Retina (tissue), 1 donor: ENCODE results near the gene DNAJC1.

ENCODE experiments used
- DNase-seq: peaks from one replicate; pipeline ENCODE4 v3.0.0-alpha.2; 2016

DNAJC1 gene

DNA sequence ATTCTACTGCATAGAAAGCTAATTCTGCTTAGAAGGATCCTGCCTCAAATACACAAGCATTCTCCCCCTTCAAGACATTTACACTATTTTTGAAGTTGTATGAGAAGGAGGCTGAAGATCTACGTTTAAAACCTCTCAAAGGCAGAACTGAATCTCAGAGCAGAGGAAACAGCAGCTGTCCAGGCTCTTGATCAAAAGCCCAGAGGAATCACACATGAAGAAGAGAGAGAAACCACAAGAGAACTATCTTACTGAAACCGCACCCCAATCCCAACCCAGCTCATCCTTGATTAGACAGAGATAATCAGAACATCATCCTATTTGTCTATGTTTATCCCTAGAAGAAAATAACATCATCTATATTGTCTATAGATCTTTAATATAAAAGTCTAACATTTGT is 2.2 kb upstream of the DNAJC1 start:
- DNase-seq: no peak

- DNase-seq: no peak
Measured at GRCh38 chr10:22003964-22004281, 393 bp upstream of the DNAJC1 start.

GRCh38 chr10:22002591-22003176 is 846 bp downstream of the DNAJC1 start:
- no peak for DNase-seq

DNA sequence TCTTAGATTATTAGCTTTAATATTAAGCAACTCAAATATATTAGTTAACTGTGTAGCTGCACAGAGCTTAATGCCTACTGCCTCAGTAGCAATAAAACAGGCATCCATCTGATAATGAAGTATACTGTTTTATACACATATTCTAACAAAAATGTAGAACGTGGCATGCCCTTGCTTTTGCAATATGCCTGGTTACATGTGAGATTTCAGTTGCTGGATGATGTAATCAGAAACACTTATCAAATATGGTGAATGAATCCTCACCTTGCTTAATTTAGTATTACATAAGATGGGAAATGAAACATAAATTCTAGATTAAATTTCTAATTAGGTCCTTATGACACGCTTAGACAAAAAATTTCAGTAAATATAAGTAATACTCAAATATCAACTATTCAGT is 8.0 kb downstream of the DNAJC1 start:
- DNase-seq: no peak

DNA sequence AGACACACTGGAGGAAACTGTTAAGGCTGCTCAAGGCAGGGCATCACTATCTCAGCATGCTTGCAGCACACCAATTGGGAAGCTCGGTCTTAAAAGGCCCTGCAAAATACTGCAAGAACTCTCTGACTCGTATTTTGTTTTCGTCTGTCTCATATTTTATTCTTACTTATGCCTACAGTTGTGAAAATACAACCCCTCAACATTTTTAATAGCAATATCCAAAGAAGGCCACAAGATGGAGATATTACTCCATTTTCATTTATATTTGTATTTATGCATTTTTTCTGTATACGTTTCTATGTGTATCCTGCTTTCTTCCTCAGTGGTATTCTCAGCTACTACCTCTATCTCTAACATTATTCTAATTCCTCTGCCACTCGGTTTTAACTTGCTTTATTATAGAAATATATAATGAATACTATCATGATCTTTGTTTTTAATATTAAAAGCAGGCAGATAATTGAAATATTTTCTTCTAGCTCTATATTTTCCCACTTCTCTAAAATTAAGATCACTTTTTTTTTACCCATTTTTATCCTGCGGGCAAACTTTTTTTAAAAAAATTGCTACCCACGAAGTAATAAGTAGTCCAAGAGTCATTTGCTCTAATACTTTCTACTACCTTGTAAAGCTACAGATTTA is 10.0 kb downstream of the DNAJC1 start:
- DNase-seq: no peak

- DNase-seq: no peak
Measured at GRCh38 chr10:21991785-21992184, 11.7 kb downstream of the DNAJC1 start.

- DNase-seq: no peak
Measured at GRCh38 chr10:21990449-21990848, 13.1 kb downstream of the DNAJC1 start.

DNA sequence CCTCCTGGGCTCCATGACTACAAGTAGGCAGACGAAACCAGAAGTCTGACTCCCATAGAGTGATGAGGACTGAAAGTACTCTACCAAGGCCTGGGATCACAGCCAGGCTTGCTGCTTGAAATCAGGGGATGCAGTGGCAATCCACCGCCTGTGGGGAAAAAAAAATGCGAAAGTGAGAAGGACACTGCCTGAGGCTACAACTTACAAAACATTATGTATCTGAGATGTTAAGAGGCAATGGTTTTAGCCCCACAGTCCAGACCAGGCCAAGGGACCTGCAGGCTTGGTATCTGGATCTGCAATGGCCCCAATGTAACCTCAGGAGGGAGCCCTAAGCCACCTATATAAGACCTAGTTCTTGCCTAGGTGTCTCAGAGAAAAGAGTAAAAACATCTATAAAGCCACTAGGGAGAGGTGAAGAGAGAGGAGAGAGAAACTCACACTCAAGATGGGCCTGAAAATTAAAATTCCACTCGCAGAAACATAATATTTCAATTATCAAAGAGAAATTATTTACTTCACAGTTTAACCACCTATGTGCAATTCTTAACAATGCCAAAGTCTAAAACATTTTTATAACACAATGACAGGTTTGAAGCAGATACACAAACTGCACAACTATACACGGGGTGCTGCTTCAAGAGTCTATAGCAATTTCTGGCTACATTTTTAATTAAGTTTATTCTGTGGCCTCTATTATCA is 13.9 kb downstream of the DNAJC1 start:
- DNase-seq: peak; percentile 38

- DNase-seq: no peak
Measured at GRCh38 chr10:21985541-21985940, 18.0 kb downstream of the DNAJC1 start.

DNA sequence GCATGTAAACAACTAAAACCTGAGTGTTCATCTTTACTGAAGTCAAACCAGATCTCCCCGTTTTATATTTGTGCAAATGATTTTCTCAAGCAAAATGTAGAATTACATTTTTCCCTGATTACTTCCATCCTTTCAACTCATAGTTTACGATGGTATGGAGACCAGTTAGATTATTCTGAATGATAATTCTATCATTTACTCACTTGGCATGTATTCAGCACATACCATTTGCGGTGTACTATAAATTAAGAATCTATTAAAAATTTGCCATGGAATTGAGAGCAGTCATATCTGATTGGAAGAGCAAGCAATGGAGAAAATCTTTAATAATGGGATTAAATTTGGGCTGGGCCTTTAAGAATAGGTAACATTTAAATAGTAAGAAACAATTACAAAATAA is 22.4 kb downstream of the DNAJC1 start:
- DNase-seq: no peak

DNA sequence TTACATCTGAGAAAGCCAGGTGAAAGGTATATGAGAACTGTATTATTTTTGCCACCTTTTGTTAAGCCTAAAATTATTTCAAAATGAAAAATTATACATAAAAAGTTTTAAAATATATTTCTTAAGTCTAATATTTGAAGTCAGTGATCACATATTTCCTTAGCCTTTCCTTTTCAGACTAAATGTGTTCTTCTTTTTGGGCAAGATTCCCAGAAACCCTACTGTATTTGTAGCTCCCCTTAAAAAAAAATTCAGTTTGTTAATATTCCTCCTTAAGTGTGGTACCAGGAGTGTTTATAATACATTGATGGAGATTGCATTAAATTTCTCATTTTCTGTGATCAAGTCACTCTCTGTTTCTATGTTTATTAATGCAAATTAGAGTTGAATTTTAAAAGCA is 22.8 kb downstream of the DNAJC1 start:
- no peak for DNase-seq

DNA sequence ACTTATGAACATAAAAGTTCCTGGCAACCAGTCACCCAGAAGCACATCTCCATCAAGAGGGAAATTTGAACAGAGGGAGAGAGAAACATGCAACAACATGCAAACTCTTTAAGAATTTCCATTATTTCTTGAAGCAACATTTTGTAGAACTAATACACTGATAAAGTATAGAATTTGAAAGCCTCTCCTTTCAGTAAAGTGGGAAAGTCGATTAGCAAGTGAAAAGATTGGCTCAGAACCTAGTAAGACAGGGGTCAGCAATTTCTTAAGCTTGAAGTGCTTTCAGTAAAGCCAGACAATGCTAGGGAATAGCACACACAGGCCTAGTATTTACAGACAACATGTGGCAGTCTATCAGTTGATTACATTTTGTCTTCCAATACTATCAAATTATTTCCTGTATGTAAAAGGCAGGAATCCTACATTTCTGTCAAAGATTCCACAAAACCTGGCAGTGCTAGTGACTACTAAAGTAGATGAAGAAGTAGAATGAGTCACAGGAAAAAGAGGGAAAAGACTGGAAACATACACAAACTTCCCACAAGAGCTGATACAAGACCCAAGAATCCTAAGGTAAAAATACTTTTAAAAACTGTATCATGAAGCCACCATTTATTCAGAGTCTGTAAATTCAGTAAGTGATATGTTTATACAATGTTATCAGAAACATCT is 25.2 kb downstream of the DNAJC1 start:
- no peak for DNase-seq

GRCh38 chr10:21976739-21977138 is 26.8 kb downstream of the DNAJC1 start:
- no peak for DNase-seq

- DNase-seq: no peak
Measured at GRCh38 chr10:21976280-21976679, 27.2 kb downstream of the DNAJC1 start.

DNA sequence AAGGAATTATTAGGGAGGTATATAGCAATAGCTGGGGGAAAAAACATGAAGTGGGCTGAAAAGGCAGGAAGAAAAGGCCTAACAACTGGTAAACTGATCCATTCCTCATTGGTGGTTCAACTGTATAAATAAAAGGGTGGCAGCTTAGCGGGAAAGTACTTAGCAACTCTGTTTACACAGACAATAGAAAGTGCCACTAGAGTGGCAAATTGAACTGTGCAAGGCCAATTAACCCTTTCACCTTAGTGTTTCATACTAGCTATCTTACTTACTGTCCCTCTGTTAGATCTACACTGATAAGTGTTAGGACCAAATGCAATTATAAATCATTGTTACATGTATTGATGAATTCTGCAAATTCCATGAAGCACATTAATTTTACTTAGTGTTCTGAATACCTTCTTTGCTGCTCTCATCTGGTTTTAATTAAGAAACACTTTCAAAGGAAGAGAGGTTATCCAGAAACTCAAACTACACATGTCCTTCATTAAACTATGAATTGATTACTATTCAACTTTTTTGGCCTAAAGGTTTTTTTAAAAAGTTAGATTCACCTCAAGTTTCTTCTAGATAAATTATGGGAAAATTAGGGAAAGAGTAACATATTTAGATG is 28.0 kb downstream of the DNAJC1 start:
- DNase-seq: no peak

DNA sequence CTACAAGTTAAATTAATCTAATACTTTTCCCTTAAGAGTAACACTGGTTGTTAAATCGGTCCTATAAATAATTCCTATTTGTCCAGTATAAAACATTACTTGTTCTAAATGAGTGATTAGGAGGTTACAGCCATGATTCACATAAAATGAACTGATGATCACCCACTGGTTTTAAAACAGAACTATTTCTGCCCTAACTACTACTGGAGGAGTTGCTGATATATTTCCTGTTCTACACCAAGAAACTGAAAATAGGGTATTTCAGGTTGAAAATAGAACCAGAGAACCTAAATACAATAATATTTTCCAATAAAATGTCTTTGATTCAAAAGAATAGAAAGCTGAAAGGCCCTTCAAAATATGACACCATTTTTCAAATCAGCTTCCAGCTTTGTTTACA is 30.9 kb downstream of the DNAJC1 start:
- no peak for DNase-seq

DNA sequence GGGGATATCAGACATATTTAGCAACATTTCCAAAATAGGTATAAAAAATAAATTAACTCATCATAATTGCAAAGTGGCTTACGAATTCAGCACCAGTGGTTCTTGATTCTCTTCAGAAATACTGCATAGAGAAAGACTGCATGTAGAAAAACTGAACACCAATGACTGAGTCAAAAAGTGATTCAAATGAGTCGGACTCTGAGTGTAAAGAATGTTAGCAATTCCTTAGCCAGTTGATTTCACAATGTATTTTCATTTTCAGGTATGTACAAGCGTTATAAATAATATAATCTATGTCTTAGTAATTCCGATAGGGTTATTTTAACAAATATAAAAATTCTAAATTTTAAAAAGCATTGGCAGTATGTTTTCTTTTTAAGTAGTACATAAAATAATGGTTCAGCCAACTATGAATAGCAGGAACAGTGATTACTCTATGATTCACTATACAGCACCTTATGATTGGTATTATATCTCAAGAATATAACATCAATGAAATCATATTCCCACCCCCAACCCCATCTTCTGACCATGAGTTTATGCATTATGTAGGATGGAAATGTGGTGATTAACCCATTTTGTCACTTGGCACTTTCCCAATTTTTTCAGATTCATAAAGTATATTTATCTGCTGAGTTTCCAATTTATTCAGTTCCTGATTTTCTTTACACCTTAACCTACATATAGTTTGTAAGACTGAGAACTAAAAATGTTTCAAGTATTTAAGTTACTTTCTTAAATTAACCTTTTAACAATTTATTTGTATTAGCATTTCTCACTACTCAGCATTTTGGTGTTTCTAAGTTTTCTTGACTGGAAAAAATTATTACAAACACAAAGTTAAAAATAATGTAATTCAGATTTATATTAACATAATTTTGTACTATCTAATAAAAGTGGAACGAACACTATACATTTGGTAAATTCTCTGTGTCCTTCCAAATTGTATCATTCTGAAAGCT is 33.9 kb downstream of the DNAJC1 start:
- no peak for DNase-seq

DNA sequence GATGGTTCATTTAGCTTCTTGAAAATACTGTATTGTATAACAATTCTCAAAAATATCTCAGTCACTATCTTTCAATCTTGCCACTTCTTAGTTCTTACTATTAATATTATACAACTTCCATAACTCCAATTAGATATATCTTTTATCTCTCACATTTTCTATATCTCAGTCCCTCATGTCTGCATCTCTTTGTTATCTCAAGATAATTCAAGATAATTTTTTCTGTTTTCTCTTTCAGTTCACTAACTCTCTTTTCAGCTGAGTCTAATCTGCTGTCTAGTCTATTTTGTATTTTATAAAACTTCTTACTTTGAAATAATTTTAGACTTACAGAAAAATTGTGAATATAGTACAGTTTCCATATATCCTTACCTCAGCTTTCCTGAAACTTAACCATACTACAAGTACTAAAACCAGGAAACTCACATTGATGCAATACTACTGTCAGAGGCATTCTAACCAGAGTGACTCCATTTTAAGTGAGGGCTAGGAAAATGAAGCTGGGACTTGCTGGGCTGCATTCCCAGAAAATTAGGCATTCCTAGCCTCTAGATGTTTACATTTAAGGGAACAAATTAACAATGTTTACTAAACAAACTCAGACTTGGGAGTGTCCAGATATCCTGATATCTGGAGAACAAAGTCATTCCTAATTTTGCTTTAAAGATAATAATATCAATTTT is 38.4 kb downstream of the DNAJC1 start:
- no peak for DNase-seq

- DNase-seq: no peak
Measured at GRCh38 chr10:21962358-21962757, 41.2 kb downstream of the DNAJC1 start.

DNA sequence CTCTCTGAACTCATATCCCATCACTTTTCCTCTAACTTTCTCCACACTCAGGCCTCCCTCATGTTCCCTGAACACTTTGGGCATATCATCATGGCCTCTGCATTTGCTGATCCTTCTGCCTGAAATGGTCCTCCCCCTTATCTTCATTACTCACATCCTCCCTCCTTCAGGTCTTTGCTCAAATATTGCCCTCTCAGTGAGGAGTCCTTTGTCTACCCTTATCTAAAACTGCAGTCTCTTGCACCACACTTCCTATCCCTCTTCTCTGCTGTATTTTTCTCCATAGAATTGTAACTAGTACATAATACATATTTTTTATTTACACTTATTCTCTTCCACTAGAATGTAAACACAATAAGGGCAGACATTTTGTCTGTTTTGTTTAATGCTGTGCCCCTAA is 41.7 kb downstream of the DNAJC1 start:
- no peak for DNase-seq

DNA sequence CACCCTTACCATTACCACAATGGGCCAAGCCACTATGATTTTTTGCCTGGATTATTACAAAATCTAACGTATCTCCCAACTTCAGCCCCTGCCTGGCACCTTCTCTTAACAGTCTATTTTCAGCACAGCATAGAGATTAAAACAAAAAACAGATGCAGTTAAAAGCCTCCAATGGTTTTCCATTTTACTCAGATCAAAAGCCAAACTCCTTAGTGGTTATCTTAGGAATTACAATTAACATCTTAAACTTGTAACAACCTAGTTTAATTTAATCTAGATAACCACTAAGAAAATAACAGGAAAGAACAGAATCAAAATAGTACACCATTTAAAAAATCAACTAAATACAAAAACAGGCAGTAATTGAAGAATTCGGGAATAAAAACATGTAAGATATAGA is 43.5 kb downstream of the DNAJC1 start:
- no peak for DNase-seq

DNA sequence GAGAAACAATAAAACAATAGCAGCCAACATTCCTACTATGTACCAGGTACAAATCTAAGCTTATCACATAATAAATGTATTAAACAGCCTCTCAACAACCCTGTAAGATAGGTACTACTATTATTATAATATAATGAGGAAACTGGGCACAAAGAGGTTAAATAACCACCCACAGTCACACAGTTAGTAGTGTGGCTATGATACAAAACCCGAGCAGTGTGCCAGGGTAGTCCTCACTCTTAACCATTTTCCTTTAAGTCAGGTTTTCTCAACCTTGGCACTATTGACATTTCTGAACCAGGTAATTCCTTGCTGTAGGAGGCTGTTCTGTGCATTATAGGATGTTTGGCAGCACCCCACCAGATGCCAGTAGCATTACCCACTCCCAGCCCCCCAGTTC is 48.8 kb downstream of the DNAJC1 start:
- DNase-seq: no peak
